Measurements from ENCODE around the gene PIGC.
A peak's percentile ranks its signal among the peaks of the same experiment; 100 is the strongest.

PIGC gene

GRCh38 chr1:172480431-172480830, 36.6 kb upstream of the PIGC start:
- H3K4me3 ChIP-seq: no peak overlapping the region
- H3K9me3 ChIP-seq: no peaks in the 10 kb centered on the region
- TF ChIP-seq Cebpa-rat (IDR thresholded peaks at IDR 0.05): no peak
- peak overlapping the region; percentile 60 for H3K4me2 ChIP-seq
- H3K36me3 ChIP-seq: no peaks in the 10 kb centered on the region
- peaks cover 15% of the 10 kb centered on the region for H3K4me1 ChIP-seq
- no peaks in the 10 kb centered on the region for H4K20me1 ChIP-seq
- H3K27ac ChIP-seq: no peak overlapping the region
- no peak overlapping the region for H3K9ac ChIP-seq
- H3K27me3 ChIP-seq: no peaks in the 10 kb centered on the region

- H3K9me3 ChIP-seq: no peaks in the 10 kb centered on the region
- no peaks in the 10 kb centered on the region for H4K20me1 ChIP-seq
- no peak overlapping the region for H3K4me2 ChIP-seq
- no peak for TF ChIP-seq Cebpa-rat (IDR thresholded peaks at IDR 0.05)
- no peak overlapping the region for H3K27ac ChIP-seq
- no peak overlapping the region for H3K9ac ChIP-seq
- peaks cover 15% of the 10 kb centered on the region for H3K4me1 ChIP-seq
- H3K27me3 ChIP-seq: no peaks in the 10 kb centered on the region
- no peaks in the 10 kb centered on the region for H3K36me3 ChIP-seq
- no peak overlapping the region for H3K4me3 ChIP-seq
These were observed 34.6 kb upstream of the PIGC start for GRCh38 chr1:172478485-172478884.

- Histone ChIP-seq H3K4me2 (no peak overlapping the region), H3K27me3 (no peaks in the 10 kb centered on the region), H3K36me3 (no peaks in the 10 kb centered on the region), H3K9ac (no peak overlapping the region), H3K4me1 (peaks cover 15% of the 10 kb centered on the region), H3K27ac (no peak overlapping the region), H3K4me3 (no peak overlapping the region), H3K9me3 (no peaks in the 10 kb centered on the region), H4K20me1 (no peaks in the 10 kb centered on the region)
- no peak for TF ChIP-seq Cebpa-rat (IDR thresholded peaks at IDR 0.05)
These were observed 33.9 kb upstream of the PIGC start for GRCh38 chr1:172477741-172478140.

- H3K9me3 ChIP-seq: no peaks in the 10 kb centered on the region
- H3K4me3 ChIP-seq: no peak overlapping the region
- H3K9ac ChIP-seq: no peak overlapping the region
- H3K27ac ChIP-seq: no peak overlapping the region
- H3K27me3 ChIP-seq: no peaks in the 10 kb centered on the region
- H3K4me1 ChIP-seq: peaks cover 15% of the 10 kb centered on the region
- TF ChIP-seq Cebpa-rat (IDR thresholded peaks at IDR 0.05): no peak
- no peak overlapping the region for H3K4me2 ChIP-seq
- no peaks in the 10 kb centered on the region for H3K36me3 ChIP-seq
- H4K20me1 ChIP-seq: no peaks in the 10 kb centered on the region
These were observed 33.3 kb upstream of the PIGC start for GRCh38 chr1:172477216-172477615.

GRCh38 chr1:172476218-172476811, 32.4 kb upstream of the PIGC start:
- H3K9ac ChIP-seq: no peak overlapping the region

DNA sequence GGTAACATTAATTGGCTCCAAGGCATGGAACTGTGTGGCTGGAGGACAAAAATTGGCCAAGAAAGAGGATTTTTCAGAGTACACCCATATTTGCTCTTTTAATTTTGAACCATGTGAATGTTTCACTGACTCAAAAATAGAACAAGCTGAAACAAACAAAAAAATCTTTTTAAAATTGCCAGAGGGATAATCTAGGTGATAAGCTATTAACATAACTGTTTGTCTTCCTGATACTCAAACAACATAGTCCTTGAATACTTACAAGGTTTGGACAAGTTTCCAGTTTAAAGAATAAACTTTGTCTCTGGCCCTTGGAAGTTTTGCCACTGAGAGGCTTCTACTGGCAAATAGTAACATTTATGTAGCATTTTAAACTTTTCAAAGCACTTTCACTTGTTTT, 30.0 kb upstream of the PIGC start:
- H3K9me3 ChIP-seq: no peaks in the 10 kb centered on the region
- no peak for TF ChIP-seq Cebpa-rat (IDR thresholded peaks at IDR 0.05)
- no peaks in the 10 kb centered on the region for H3K4me1 ChIP-seq

More at GRCh38 chr1:172476218-172476811, 32.4 kb upstream of the PIGC start:
- H3K4me1 ChIP-seq: peaks cover 15% of the 10 kb centered on the region
- TF ChIP-seq Cebpa-rat (IDR thresholded peaks at IDR 0.05): no peak
- H3K36me3 ChIP-seq: no peaks in the 10 kb centered on the region
- no peak overlapping the region for H3K27ac ChIP-seq
- H3K4me3 ChIP-seq: no peak overlapping the region
- no peaks in the 10 kb centered on the region for H4K20me1 ChIP-seq
- no peaks in the 10 kb centered on the region for H3K9me3 ChIP-seq
- H3K4me2 ChIP-seq: no peak overlapping the region
- no peaks in the 10 kb centered on the region for H3K27me3 ChIP-seq

DNA sequence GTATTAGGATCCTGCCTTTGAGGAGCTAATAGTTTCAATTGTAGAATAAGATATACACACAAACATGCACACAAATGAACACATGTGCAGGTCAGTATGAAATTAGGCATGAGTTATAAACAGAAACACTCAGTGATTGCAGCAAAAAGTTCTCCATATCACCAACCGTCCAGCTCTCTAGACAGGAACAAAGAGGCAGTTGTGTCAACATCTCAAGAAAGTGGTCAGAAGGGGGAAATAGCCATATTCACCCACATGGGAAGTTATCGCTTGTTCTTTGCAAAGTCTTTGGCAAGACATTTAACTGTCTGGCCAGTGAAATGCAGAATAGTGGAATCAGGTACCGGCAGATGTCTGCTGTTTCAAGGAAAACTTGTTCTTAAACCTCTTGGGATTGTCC, 29.4 kb upstream of the PIGC start:
- no peak overlapping the region for H3K4me3 ChIP-seq
- no peaks in the 10 kb centered on the region for H3K9me3 ChIP-seq
- no peak overlapping the region for H3K27ac ChIP-seq
- H3K27me3 ChIP-seq: no peaks in the 10 kb centered on the region
- no peak overlapping the region for H3K4me2 ChIP-seq
- H3K9ac ChIP-seq: no peak overlapping the region
- no peaks in the 10 kb centered on the region for H3K36me3 ChIP-seq
- TF ChIP-seq Cebpa-rat (IDR thresholded peaks at IDR 0.05): no peak
- no peaks in the 10 kb centered on the region for H4K20me1 ChIP-seq
- no peaks in the 10 kb centered on the region for H3K4me1 ChIP-seq

More for the DNA sequence above, 30.0 kb upstream of the PIGC start:
- Histone ChIP-seq H4K20me1 (no peaks in the 10 kb centered on the region), H3K36me3 (no peaks in the 10 kb centered on the region), H3K27me3 (no peaks in the 10 kb centered on the region), H3K4me3 (no peak overlapping the region), H3K9ac (no peak overlapping the region), H3K4me2 (no peak overlapping the region), H3K27ac (no peak overlapping the region)

GRCh38 chr1:172472495-172472894, 28.6 kb upstream of the PIGC start:
- Histone ChIP-seq H3K9me3 (no peaks in the 10 kb centered on the region), H3K27me3 (no peaks in the 10 kb centered on the region), H3K9ac (no peak overlapping the region), H3K4me3 (no peak overlapping the region), H3K4me2 (no peak overlapping the region), H3K36me3 (no peaks in the 10 kb centered on the region), H3K27ac (no peak overlapping the region), H3K4me1 (no peaks in the 10 kb centered on the region), H4K20me1 (no peaks in the 10 kb centered on the region)
- TF ChIP-seq Cebpa-rat (IDR thresholded peaks at IDR 0.05): no peak

GRCh38 chr1:172471666-172472065, 27.8 kb upstream of the PIGC start:
- TF ChIP-seq Cebpa-rat (IDR thresholded peaks at IDR 0.05): no peak
- Histone ChIP-seq H3K9ac (no peak overlapping the region), H4K20me1 (no peaks in the 10 kb centered on the region), H3K4me1 (no peaks in the 10 kb centered on the region), H3K4me3 (no peak overlapping the region), H3K36me3 (no peaks in the 10 kb centered on the region), H3K4me2 (no peak overlapping the region), H3K27ac (no peak overlapping the region), H3K9me3 (no peaks in the 10 kb centered on the region), H3K27me3 (no peaks in the 10 kb centered on the region)

DNA sequence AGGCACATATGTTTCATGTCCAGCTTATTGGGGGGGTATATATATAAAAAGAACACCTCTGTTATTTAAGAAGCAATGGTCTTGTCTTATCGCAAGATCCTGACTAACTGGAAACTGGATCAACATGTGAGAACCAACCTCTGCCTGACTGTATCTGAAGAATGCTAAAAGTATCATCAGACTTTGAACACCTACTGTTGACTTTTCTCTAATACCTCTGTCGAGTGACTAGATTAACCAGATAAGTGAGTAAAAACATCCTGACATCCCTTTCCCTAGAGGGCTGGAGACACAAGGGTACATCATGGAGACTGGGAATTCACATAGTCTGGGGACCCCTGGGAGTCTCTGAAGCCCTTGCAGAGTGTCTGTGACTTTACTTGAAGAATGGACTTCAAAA, 26.3 kb upstream of the PIGC start:
- Histone ChIP-seq H3K4me1 (no peaks in the 10 kb centered on the region), H3K27ac (no peak overlapping the region), H3K36me3 (no peaks in the 10 kb centered on the region), H3K9ac (no peak overlapping the region), H4K20me1 (no peaks in the 10 kb centered on the region), H3K27me3 (no peaks in the 10 kb centered on the region), H3K9me3 (no peaks in the 10 kb centered on the region), H3K4me3 (no peak overlapping the region), H3K4me2 (no peak overlapping the region)
- TF ChIP-seq Cebpa-rat (IDR thresholded peaks at IDR 0.05): no peak

DNA sequence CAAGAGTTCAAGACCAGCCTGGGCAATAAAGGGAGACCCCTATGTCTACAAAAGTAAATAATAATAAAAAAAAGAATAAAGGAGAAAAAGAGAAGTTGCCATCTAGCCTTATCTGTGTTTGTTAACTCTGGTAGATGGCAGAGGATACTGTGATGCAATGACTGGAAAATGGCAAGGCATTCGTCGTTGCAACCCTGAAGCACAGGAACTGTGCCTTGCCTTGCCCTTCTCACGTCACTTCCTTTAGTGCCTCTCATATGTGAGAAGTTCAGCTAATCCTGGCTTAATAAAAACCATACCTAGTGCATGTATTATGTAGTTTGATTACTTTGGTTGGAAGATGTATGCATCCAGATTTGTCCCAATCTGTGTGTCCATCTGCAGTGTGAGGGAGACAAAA, 25.8 kb upstream of the PIGC start:
- no peaks in the 10 kb centered on the region for H3K4me1 ChIP-seq
- H3K27ac ChIP-seq: no peak overlapping the region
- H3K4me3 ChIP-seq: no peak overlapping the region
- no peaks in the 10 kb centered on the region for H3K27me3 ChIP-seq
- H3K9me3 ChIP-seq: no peaks in the 10 kb centered on the region
- no peak overlapping the region for H3K4me2 ChIP-seq
- H3K36me3 ChIP-seq: no peaks in the 10 kb centered on the region
- H4K20me1 ChIP-seq: no peaks in the 10 kb centered on the region
- no peak overlapping the region for H3K9ac ChIP-seq
- TF ChIP-seq Cebpa-rat (IDR thresholded peaks at IDR 0.05): no peak
